ENCODE results near the gene RAB3C. TPM values are rescaled to one million over a fixed set of nuclear protein-coding genes. Genes with fewer than 3 reads are reported as not detected.

Gene RAB3C
- total RNA-seq, 1 donor from 2014 or later, result 3.0 TPM

GRCh38 chr5:58810086-58810485 lies 227.2 kb downstream of the RAB3C start:
- no peak for DNase-seq (ENCODE audit: low spot score in 2 of 2)
- Histone ChIP-seq H3K4me3 (no peak overlapping the region), H3K36me3 (no peaks in the 10 kb centered on the region), H3K27me3 (no peaks in the 10 kb centered on the region), H3K9me3 (no peaks in the 10 kb centered on the region), H3K4me1 (no peaks in the 10 kb centered on the region), H3K27ac (no peak overlapping the region)
- intact Hi-C loops (cut with DNase I), result no loop called here
- no peak for TF ChIP-seq CTCF (IDR thresholded peaks at IDR 0.05)

GRCh38 chr5:58813855-58814254 lies 231.0 kb downstream of the RAB3C start:
- intact Hi-C loops (cut with DNase I), result no loop called here
- H3K4me1 ChIP-seq, result no peaks in the 10 kb centered on the region
- DNase-seq (ENCODE audit: low spot score in 2 of 2), result no peak
- no peaks in the 10 kb centered on the region for H3K9me3 ChIP-seq
- no peaks in the 10 kb centered on the region for H3K36me3 ChIP-seq
- H3K27me3 ChIP-seq, result no peaks in the 10 kb centered on the region
- no peak for TF ChIP-seq CTCF (IDR thresholded peaks at IDR 0.05)
- H3K4me3 ChIP-seq, result no peak overlapping the region
- H3K27ac ChIP-seq, result no peak overlapping the region

GRCh38 chr5:58816181-58816731 lies 233.4 kb downstream of the RAB3C start:
- intact Hi-C loops (cut with DNase I), result no loop called here
- no peaks in the 10 kb centered on the region for H3K36me3 ChIP-seq
- H3K27me3 ChIP-seq, result no peaks in the 10 kb centered on the region
- H3K9me3 ChIP-seq, result no peaks in the 10 kb centered on the region
- no peak overlapping the region for H3K4me3 ChIP-seq
- no peak for DNase-seq (ENCODE audit: low spot score in 2 of 2)
- no peaks in the 10 kb centered on the region for H3K4me1 ChIP-seq
- no peak overlapping the region for H3K27ac ChIP-seq
- TF ChIP-seq CTCF (IDR thresholded peaks at IDR 0.05), result no peak

GRCh38 chr5:58818465-58818864 lies 235.6 kb downstream of the RAB3C start:
- no peaks in the 10 kb centered on the region for H3K27me3 ChIP-seq
- no peaks in the 10 kb centered on the region for H3K36me3 ChIP-seq
- no peaks in the 10 kb centered on the region for H3K9me3 ChIP-seq
- H3K27ac ChIP-seq, result no peak overlapping the region
- no peaks in the 10 kb centered on the region for H3K4me1 ChIP-seq
- no peak overlapping the region for H3K4me3 ChIP-seq
- intact Hi-C loops (cut with DNase I), result no loop called here
- no peak for DNase-seq (ENCODE audit: low spot score in 2 of 2)
- no peak for TF ChIP-seq CTCF (IDR thresholded peaks at IDR 0.05)

GRCh38 chr5:58825441-58825840 lies 242.6 kb downstream of the RAB3C start:
- no peaks in the 10 kb centered on the region for H3K36me3 ChIP-seq
- no peak overlapping the region for H3K4me3 ChIP-seq
- H3K27ac ChIP-seq, result no peak overlapping the region
- DNase-seq (ENCODE audit: low spot score in 2 of 2), result no peak
- no peaks in the 10 kb centered on the region for H3K9me3 ChIP-seq
- no peaks in the 10 kb centered on the region for H3K4me1 ChIP-seq
- no peak for TF ChIP-seq CTCF (IDR thresholded peaks at IDR 0.05)
- intact Hi-C loops (cut with DNase I), result no loop called here
- H3K27me3 ChIP-seq, result no peaks in the 10 kb centered on the region

- TF ChIP-seq CTCF (IDR thresholded peaks at IDR 0.05), result no peak
- H3K36me3 ChIP-seq, result no peaks in the 10 kb centered on the region
- H3K4me3 ChIP-seq, result no peak overlapping the region
- no peaks in the 10 kb centered on the region for H3K27me3 ChIP-seq
- no peak overlapping the region for H3K27ac ChIP-seq
- H3K4me1 ChIP-seq, result no peaks in the 10 kb centered on the region
- DNase-seq (ENCODE audit: low spot score in 2 of 2), result no peak
- intact Hi-C loops (cut with DNase I), result no loop called here
- H3K9me3 ChIP-seq, result no peaks in the 10 kb centered on the region
Observed at GRCh38 chr5:58825899-58826298, 243.0 kb downstream of the RAB3C start.
